NB4 (cell line): ENCODE data around the gene CCNYL1.

Experiments used
- POLR2A ChIP-seq: IDR thresholded peaks from 2 replicates; pipeline ENCODE4 v1.6.1; 2011; ENCODE audit warnings: mild to moderate bottlenecking; ENCODE audit not compliant: insufficient read length; ENCODE audit errors: extremely low read depth
- TF ChIP-seq, protein P1 (sequence below): IDR thresholded peaks from one replicate; pipeline ENCODE4 v1.5.1; 2012; ENCODE audit warnings: low read depth, low read length
- TF ChIP-seq, protein P2 (sequence below): IDR thresholded peaks from 2 replicates; pipeline ENCODE4 v1.6.1; 2011; ENCODE audit warnings: low read depth, low read length

DNA sequence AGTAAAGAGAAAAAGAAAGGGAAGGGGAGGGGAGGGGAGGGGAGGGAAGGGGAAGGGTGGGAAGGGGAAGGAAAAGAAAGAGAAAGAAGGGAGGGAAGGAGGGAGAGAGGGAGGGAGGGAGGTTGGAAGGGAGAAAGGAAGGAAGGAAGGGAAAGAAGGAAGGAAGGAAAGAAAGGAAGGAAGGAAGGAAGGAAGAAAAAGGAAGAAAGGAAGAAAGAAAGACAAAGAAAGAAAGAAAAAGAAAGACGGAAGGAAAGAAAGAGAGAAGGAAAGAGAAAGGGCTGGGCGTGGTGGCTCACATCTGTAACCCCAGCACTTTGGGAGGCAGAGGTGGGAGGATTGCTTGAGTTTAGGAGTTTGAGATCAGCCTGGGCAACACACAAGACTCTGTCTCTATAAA lies 24.6 kb upstream of the CCNYL1 start:
- TF ChIP-seq, protein P1, sequence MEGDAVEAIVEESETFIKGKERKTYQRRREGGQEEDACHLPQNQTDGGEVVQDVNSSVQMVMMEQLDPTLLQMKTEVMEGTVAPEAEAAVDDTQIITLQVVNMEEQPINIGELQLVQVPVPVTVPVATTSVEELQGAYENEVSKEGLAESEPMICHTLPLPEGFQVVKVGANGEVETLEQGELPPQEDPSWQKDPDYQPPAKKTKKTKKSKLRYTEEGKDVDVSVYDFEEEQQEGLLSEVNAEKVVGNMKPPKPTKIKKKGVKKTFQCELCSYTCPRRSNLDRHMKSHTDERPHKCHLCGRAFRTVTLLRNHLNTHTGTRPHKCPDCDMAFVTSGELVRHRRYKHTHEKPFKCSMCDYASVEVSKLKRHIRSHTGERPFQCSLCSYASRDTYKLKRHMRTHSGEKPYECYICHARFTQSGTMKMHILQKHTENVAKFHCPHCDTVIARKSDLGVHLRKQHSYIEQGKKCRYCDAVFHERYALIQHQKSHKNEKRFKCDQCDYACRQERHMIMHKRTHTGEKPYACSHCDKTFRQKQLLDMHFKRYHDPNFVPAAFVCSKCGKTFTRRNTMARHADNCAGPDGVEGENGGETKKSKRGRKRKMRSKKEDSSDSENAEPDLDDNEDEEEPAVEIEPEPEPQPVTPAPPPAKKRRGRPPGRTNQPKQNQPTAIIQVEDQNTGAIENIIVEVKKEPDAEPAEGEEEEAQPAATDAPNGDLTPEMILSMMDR, result no peak
- no peak for TF ChIP-seq POLR2A
- TF ChIP-seq, protein P2, sequence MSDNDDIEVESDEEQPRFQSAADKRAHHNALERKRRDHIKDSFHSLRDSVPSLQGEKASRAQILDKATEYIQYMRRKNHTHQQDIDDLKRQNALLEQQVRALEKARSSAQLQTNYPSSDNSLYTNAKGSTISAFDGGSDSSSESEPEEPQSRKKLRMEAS, result no peak
